ENCODE measurements around the gene CCDC88B. TPM values are rescaled to one million over a fixed set of nuclear protein-coding genes. Genes with fewer than 3 reads are reported as not detected.
A peak's percentile ranks its signal among the peaks of the same experiment; 100 is the strongest.

Gene CCDC88B
- total and polyA plus RNA-seq, 10 of the 15 experiments (the other 5 are each of a cell fraction or from before 2014, with no cell fraction given) = 0.24 to 66.0 (median 19.2) TPM

DNA sequence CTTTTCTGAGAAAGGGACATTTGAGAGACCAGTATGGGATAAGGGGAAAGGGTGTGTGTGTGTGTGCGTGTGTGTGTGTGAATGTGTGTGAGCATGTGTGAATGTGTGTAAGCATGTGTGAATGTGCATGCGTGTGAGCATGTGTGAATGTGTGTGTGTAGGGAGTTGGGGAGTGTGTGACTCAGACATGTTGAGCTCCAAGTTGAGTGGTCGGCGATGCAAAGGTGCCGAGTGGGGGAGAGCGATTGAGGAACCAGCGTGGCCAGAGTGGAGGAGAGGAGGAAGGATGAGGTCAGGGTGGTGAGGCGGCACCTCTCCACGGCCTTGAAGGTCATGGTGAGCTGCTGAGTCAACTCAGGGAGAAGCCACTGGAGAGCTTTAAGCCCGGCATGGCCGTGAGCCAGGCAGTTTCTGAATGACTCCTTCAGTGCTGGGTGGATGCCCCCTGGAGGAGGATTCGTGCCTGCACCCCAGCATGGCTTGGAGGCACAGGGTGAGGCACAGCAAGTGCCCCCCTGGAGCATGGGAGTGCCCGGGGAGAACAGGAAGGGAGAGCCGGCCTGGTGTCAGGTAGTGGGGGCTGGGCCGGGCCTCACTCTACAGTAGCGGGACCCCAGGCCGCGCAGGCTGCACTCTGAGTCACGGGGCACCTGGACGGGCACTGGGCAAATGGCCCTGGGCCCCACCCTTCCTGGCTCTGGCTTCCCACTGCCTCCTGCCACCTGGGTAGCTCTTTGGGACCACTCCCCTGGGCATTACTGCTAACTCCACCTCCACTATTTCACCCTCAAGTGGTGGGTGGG lies 8.2 kb upstream of the CCDC88B start (continued):
- TF ChIP-seq SUPT20H (IDR thresholded peaks at IDR 0.05; ENCODE audit: borderline replicate concordance, control insufficient read depth, low read depth, low read length) (no peak), ZSCAN29 (IDR thresholded peaks at IDR 0.05) (0 out of 2 replicates have a peak, but pooled peaks have one; percentile 37), EZH2 (IDR thresholded peaks at IDR 0.05; ENCODE audit: borderline replicate concordance, control insufficient read depth, low read depth, low read length) (no peak), SMAD1 (IDR thresholded peaks at IDR 0.05; ENCODE audit: low read depth, partially characterized antibody) (no peak), SREBF1 (IDR thresholded peaks at IDR 0.05; ENCODE audit: low read length) (no peak), TBL1XR1 (IDR thresholded peaks at IDR 0.05; ENCODE audit: low read depth, low read length) (no peak), SP1 (IDR thresholded peaks at IDR 0.05; ENCODE audit: low read depth, low read length) (no peak), NFIC (IDR thresholded peaks at IDR 0.05; ENCODE audit: low read depth, low read length) (no peak; the same call in 1 of the 2 replicates), TARDBP (IDR thresholded peaks at IDR 0.05; ENCODE audit: borderline replicate concordance) (no peak), ZNF24 (IDR thresholded peaks at IDR 0.05) (no peak), HDAC2 (IDR thresholded peaks at IDR 0.05) (no peak), GATAD2B (conservative IDR thresholded peaks at IDR 0.05; ENCODE audit: low read depth) (peak; percentile 81)
- TF ChIP-seq, protein P1, sequence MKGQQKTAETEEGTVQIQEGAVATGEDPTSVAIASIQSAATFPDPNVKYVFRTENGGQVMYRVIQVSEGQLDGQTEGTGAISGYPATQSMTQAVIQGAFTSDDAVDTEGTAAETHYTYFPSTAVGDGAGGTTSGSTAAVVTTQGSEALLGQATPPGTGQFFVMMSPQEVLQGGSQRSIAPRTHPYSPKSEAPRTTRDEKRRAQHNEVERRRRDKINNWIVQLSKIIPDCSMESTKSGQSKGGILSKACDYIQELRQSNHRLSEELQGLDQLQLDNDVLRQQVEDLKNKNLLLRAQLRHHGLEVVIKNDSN (IDR thresholded peaks at IDR 0.05; ENCODE audit: borderline replicate concordance, extremely low read length, insufficient read depth, low read depth, low read length) = no peak
- TF ChIP-seq, protein P2, sequence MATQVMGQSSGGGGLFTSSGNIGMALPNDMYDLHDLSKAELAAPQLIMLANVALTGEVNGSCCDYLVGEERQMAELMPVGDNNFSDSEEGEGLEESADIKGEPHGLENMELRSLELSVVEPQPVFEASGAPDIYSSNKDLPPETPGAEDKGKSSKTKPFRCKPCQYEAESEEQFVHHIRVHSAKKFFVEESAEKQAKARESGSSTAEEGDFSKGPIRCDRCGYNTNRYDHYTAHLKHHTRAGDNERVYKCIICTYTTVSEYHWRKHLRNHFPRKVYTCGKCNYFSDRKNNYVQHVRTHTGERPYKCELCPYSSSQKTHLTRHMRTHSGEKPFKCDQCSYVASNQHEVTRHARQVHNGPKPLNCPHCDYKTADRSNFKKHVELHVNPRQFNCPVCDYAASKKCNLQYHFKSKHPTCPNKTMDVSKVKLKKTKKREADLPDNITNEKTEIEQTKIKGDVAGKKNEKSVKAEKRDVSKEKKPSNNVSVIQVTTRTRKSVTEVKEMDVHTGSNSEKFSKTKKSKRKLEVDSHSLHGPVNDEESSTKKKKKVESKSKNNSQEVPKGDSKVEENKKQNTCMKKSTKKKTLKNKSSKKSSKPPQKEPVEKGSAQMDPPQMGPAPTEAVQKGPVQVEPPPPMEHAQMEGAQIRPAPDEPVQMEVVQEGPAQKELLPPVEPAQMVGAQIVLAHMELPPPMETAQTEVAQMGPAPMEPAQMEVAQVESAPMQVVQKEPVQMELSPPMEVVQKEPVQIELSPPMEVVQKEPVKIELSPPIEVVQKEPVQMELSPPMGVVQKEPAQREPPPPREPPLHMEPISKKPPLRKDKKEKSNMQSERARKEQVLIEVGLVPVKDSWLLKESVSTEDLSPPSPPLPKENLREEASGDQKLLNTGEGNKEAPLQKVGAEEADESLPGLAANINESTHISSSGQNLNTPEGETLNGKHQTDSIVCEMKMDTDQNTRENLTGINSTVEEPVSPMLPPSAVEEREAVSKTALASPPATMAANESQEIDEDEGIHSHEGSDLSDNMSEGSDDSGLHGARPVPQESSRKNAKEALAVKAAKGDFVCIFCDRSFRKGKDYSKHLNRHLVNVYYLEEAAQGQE (IDR thresholded peaks at IDR 0.05; ENCODE audit: low read depth, low read length) = no peak
- TF ChIP-seq, protein P3, sequence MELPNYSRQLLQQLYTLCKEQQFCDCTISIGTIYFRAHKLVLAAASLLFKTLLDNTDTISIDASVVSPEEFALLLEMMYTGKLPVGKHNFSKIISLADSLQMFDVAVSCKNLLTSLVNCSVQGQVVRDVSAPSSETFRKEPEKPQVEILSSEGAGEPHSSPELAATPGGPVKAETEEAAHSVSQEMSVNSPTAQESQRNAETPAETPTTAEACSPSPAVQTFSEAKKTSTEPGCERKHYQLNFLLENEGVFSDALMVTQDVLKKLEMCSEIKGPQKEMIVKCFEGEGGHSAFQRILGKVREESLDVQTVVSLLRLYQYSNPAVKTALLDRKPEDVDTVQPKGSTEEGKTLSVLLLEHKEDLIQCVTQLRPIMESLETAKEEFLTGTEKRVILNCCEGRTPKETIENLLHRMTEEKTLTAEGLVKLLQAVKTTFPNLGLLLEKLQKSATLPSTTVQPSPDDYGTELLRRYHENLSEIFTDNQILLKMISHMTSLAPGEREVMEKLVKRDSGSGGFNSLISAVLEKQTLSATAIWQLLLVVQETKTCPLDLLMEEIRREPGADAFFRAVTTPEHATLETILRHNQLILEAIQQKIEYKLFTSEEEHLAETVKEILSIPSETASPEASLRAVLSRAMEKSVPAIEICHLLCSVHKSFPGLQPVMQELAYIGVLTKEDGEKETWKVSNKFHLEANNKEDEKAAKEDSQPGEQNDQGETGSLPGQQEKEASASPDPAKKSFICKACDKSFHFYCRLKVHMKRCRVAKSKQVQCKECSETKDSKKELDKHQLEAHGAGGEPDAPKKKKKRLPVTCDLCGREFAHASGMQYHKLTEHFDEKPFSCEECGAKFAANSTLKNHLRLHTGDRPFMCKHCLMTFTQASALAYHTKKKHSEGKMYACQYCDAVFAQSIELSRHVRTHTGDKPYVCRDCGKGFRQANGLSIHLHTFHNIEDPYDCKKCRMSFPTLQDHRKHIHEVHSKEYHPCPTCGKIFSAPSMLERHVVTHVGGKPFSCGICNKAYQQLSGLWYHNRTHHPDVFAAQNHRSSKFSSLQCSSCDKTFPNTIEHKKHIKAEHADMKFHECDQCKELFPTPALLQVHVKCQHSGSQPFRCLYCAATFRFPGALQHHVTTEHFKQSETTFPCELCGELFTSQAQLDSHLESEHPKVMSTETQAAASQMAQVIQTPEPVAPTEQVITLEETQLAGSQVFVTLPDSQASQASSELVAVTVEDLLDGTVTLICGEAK (IDR thresholded peaks at IDR 0.05; ENCODE audit: borderline replicate concordance) = no peak
- TF ChIP-seq, protein P4, sequence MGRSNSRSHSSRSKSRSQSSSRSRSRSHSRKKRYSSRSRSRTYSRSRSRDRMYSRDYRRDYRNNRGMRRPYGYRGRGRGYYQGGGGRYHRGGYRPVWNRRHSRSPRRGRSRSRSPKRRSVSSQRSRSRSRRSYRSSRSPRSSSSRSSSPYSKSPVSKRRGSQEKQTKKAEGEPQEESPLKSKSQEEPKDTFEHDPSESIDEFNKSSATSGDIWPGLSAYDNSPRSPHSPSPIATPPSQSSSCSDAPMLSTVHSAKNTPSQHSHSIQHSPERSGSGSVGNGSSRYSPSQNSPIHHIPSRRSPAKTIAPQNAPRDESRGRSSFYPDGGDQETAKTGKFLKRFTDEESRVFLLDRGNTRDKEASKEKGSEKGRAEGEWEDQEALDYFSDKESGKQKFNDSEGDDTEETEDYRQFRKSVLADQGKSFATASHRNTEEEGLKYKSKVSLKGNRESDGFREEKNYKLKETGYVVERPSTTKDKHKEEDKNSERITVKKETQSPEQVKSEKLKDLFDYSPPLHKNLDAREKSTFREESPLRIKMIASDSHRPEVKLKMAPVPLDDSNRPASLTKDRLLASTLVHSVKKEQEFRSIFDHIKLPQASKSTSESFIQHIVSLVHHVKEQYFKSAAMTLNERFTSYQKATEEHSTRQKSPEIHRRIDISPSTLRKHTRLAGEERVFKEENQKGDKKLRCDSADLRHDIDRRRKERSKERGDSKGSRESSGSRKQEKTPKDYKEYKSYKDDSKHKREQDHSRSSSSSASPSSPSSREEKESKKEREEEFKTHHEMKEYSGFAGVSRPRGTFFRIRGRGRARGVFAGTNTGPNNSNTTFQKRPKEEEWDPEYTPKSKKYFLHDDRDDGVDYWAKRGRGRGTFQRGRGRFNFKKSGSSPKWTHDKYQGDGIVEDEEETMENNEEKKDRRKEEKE (IDR thresholded peaks at IDR 0.05) = no peak
- TF ChIP-seq, protein P5, sequence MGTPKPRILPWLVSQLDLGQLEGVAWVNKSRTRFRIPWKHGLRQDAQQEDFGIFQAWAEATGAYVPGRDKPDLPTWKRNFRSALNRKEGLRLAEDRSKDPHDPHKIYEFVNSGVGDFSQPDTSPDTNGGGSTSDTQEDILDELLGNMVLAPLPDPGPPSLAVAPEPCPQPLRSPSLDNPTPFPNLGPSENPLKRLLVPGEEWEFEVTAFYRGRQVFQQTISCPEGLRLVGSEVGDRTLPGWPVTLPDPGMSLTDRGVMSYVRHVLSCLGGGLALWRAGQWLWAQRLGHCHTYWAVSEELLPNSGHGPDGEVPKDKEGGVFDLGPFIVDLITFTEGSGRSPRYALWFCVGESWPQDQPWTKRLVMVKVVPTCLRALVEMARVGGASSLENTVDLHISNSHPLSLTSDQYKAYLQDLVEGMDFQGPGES (IDR thresholded peaks at IDR 0.05) = no peak
